ENCODE measurements around the gene CARTPT.

The CARTPT gene

GRCh38 chr5:71719063-71719964 is at the start of gene CARTPT:
Gene CARTPT, plus strand, starts transcription at chr5:71719275. Its CDS starts 19 bp downstream, at chr5:71719294.
- TF ChIP-seq EZH2phosphoT487 (IDR thresholded peaks at IDR 0.05; ENCODE audit: borderline replicate concordance, low read length) (no peak), CTCF (IDR thresholded peaks at IDR 0.05; ENCODE audit: low read depth, low read length, poor library complexity, severe bottlenecking) (no peak)
- Histone ChIP-seq H3K27me3 (ENCODE audit: control insufficient read depth, low read length) (0 out of 2 replicates have a peak, but pooled peaks cover 2% of the 10 kb centered on the region), H3K4me2 (ENCODE audit: low read length) (no peak within 1 kb of the TSS)

GRCh38 chr5:71677977-71678376 is 41.1 kb upstream of the CARTPT start:
- Histone ChIP-seq H3K27ac (ENCODE audit: low read depth, low read length) (no peak overlapping the region), H3F3A (ENCODE audit: control insufficient read depth, insufficient read depth) (no peaks in the 10 kb centered on the region), H3K36me3 (ENCODE audit: control insufficient read depth, low read length) (no peaks in the 10 kb centered on the region), H3K9me2 (replicated peaks; ENCODE audit: control insufficient read depth, low read length) (no peaks in the 10 kb centered on the region), H3K4me3 (ENCODE audit: low read length) (no peak overlapping the region), H4K20me1 (ENCODE audit: control insufficient read depth, insufficient read depth, low read depth, low read length) (no peaks in the 10 kb centered on the region), H3K4me1 (ENCODE audit: control insufficient read depth, low read length) (no peaks in the 10 kb centered on the region), H3K27me3 (ENCODE audit: control insufficient read depth, low read length) (peaks cover 14% of the 10 kb centered on the region; the same call in 1 of the 2 replicates), H3K79me2 (ENCODE audit: control insufficient read depth, low read length) (no peaks in the 10 kb centered on the region), H3K9me3 (ENCODE audit: control insufficient read depth, insufficient read depth, low read length) (no peaks in the 10 kb centered on the region), H3K4me2 (ENCODE audit: low read length) (no peak overlapping the region)
- TF ChIP-seq CTCF (IDR thresholded peaks at IDR 0.05; ENCODE audit: low read depth, low read length, poor library complexity, severe bottlenecking) (no peak), EZH2phosphoT487 (IDR thresholded peaks at IDR 0.05; ENCODE audit: borderline replicate concordance, low read length) (no peak)

More at GRCh38 chr5:71719063-71719964, at the start of gene CARTPT:
- no peaks in the 10 kb centered on the region for H3K36me3 ChIP-seq (ENCODE audit: control insufficient read depth, low read length)
- H3K9me3 ChIP-seq (ENCODE audit: control insufficient read depth, insufficient read depth, low read length), result no peaks in the 10 kb centered on the region
- no peak within 1 kb of the TSS for H3K27ac ChIP-seq (ENCODE audit: low read depth, low read length)
- H3K9me2 ChIP-seq (replicated peaks; ENCODE audit: control insufficient read depth, low read length), result no peaks in the 10 kb centered on the region
- no peaks in the 10 kb centered on the region for H3K4me1 ChIP-seq (ENCODE audit: control insufficient read depth, low read length)
- no peak within 1 kb of the TSS for H3K4me3 ChIP-seq (ENCODE audit: low read length)
- no peaks in the 10 kb centered on the region for H3K79me2 ChIP-seq (ENCODE audit: control insufficient read depth, low read length)
- no peaks in the 10 kb centered on the region for H3F3A ChIP-seq (ENCODE audit: control insufficient read depth, insufficient read depth)
- no peaks in the 10 kb centered on the region for H4K20me1 ChIP-seq (ENCODE audit: control insufficient read depth, insufficient read depth, low read depth, low read length)

- H3K36me3 ChIP-seq (ENCODE audit: control insufficient read depth, low read length), result no peaks in the 10 kb centered on the region
- TF ChIP-seq CTCF (IDR thresholded peaks at IDR 0.05; ENCODE audit: low read depth, low read length, poor library complexity, severe bottlenecking) (no peak), EZH2phosphoT487 (IDR thresholded peaks at IDR 0.05; ENCODE audit: borderline replicate concordance, low read length) (no peak)
- H3K4me3 ChIP-seq (ENCODE audit: low read length), result no peak overlapping the region
- no peaks in the 10 kb centered on the region for H3K9me2 ChIP-seq (replicated peaks; ENCODE audit: control insufficient read depth, low read length)
- H3K27me3 ChIP-seq (ENCODE audit: control insufficient read depth, low read length), result peaks cover 14% of the 10 kb centered on the region; the same call in 1 of the 2 replicates
- no peaks in the 10 kb centered on the region for H3K79me2 ChIP-seq (ENCODE audit: control insufficient read depth, low read length)
- no peak overlapping the region for H3K27ac ChIP-seq (ENCODE audit: low read depth, low read length)
- H3F3A ChIP-seq (ENCODE audit: control insufficient read depth, insufficient read depth), result no peaks in the 10 kb centered on the region
- H3K4me2 ChIP-seq (ENCODE audit: low read length), result no peak overlapping the region
- H3K4me1 ChIP-seq (ENCODE audit: control insufficient read depth, low read length), result no peaks in the 10 kb centered on the region
- H3K9me3 ChIP-seq (ENCODE audit: control insufficient read depth, insufficient read depth, low read length), result no peaks in the 10 kb centered on the region
- no peaks in the 10 kb centered on the region for H4K20me1 ChIP-seq (ENCODE audit: control insufficient read depth, insufficient read depth, low read depth, low read length)
These were observed 39.4 kb upstream of the CARTPT start for GRCh38 chr5:71679714-71680113.

Data from DOHH2 (cell line).